GM21619 (cell line): ENCODE results near the gene TCEAL7.

Experiments
- ATAC-seq: cut with Tn5 transposase; IDR thresholded peaks from one replicate; pipeline ENCODE4 v1.9.1; 2021; ENCODE audit not compliant: unreplicated experiment

The TCEAL7 gene

DNA sequence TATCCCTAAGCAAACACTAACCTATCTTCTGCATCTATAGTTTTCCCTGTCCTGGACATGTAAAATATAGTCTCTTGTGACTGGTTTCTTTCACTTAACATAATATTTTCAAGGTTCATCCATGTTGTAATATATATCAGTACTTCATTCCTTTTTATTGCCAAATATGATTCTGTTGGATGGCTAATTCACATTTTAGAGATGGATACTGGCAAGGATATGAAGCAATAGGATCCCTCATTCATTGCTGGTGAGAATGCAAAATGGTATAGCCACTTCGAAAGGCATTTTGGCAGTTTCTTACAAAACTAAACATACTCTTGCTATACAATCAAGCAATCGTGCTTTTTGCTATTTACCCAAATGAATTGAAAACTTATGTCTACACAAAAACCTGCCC, 33.0 kb downstream of the TCEAL7 start:
- ATAC-seq = no peak

DNA sequence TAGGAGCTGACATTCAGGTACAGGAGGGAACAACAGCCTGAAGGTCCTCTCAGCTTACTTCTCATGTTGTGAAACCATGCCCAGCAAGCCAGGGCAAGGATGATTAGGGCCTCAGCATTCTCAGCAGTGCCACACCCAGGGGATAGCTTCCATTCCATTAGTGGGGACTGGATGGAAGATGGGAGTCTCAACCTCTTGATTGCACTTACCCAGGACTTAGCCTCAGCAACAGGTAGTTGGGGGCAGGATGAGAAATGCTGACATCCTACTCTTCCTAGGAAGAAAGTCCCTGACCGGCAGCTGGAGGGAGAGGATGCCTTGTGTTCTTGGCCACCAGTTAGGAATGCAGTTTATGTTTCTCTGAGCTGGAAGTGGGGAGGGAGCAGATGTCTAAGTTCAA, 37.5 kb downstream of the TCEAL7 start:
- no peak for ATAC-seq

- no peak for ATAC-seq
Measured at GRCh38 chrX:103369479-103369878, 39.4 kb downstream of the TCEAL7 start.

DNA sequence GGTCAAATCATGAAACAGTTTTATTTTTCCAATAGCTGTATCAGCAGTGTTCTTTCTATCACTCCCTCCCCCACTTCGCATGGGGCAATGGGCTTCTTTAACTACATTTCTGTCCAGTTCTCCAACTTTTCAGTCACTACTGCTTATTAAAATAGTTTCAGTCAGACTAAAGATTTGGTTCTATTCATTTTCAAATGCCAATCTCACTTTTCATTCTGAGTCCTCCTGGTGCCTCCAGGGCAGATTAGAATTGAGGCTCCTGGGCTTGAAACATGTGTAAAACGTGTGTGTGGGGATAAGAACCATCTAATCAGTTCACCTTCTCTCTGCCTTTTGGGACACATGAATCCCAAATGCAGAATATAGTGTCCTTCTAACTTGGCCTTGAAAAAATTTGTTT, 42.8 kb downstream of the TCEAL7 start:
- ATAC-seq = no peak

DNA sequence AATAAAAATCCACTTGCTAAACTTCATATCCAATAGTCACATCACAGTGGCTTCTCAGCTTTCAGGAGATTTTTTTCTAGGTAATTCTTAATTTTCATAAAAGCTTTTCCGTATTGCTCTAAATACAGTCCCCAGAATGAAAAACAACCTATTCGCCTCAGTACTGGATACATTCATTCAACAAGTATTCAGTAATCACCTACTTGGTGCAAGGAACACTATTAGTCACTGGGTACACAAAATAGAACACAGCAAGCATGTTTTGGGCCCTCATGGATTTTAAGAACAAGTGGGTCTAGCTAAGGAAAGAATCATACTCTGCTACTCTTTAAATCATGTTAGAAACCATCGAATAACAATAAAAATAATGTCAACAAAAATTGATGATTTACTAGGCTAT, 43.5 kb downstream of the TCEAL7 start:
- no peak for ATAC-seq

- ATAC-seq = no peak
Measured at GRCh38 chrX:103376118-103376978, 46.3 kb downstream of the TCEAL7 start, which contains the start of gene BEX3. Gene BEX3 (plus strand): TSS chrX:103376538. CDS start chrX:103377522, 984 bp downstream.

- no peak for ATAC-seq
Measured at GRCh38 chrX:103376979-103377324, 46.9 kb downstream of the TCEAL7 start.

GRCh38 chrX:103378990-103379389, 49.0 kb downstream of the TCEAL7 start:
- no peak for ATAC-seq
